ENCODE data around the gene TMEM52.

The TMEM52 gene

GRCh38 chr1:1926346-1926811 is 7.3 kb upstream of the TMEM52 start:
- DNase-seq, result no peak

GRCh38 chr1:1925437-1926345 is 6.6 kb upstream of the TMEM52 start:
- no peak for DNase-seq

GRCh38 chr1:1924849-1925248 is 5.8 kb upstream of the TMEM52 start:
- DNase-seq, result no peak

GRCh38 chr1:1924386-1924785 is 5.3 kb upstream of the TMEM52 start:
- no peak for DNase-seq

GRCh38 chr1:1922956-1923833 is 4.1 kb upstream of the TMEM52 start:
- DNase-seq, result no peak

- no peak for DNase-seq
Measured at GRCh38 chr1:1922702-1922955, 3.5 kb upstream of the TMEM52 start.

- no peak for DNase-seq
Measured at GRCh38 chr1:1921901-1922701, 3.0 kb upstream of the TMEM52 start.

- DNase-seq, result no peak
Measured at GRCh38 chr1:1921459-1921862, 2.4 kb upstream of the TMEM52 start.

GRCh38 chr1:1920608-1921458 is 1.8 kb upstream of the TMEM52 start:
- no peak for DNase-seq

GRCh38 chr1:1920057-1920607 is 1.1 kb upstream of the TMEM52 start:
- no peak for DNase-seq

- DNase-seq, result peak; percentile 91 to 99
Measured at GRCh38 chr1:1919304-1920056, 401 bp upstream of the TMEM52 start.

- DNase-seq, result no peak
Measured at GRCh38 chr1:1917995-1918900, 831 bp downstream of the TMEM52 start.

GRCh38 chr1:1917304-1917976 is 1.6 kb downstream of the TMEM52 start:
- DNase-seq, result no peak

GRCh38 chr1:1916851-1917251 is 2.2 kb downstream of the TMEM52 start:
- no peak for DNase-seq

- DNase-seq, result no peak
Measured at GRCh38 chr1:1915911-1916840, 2.9 kb downstream of the TMEM52 start.

- no peak for DNase-seq
Measured at GRCh38 chr1:1914971-1915692, 3.9 kb downstream of the TMEM52 start, which contains the start of gene CALML6. CALML6 (plus strand) TSS chr1:1915260; CDS start chr1:1915281, 21 bp downstream.

Data from inflammatory macrophage treated with lipopolysaccharide for 1 hour (primary cell).